ENCODE measurements around the gene WDR59. TPM values are rescaled to one million over a fixed set of nuclear protein-coding genes. Genes with fewer than 3 reads are reported as not detected.

WDR59 gene
- total and polyA plus RNA-seq, 2 donors (not counting 3 experiments of a cell fraction or from before 2014, with no cell fraction given): 51.1 to 60.0 TPM

- Histone ChIP-seq H4K20me1 (replicated peaks; ENCODE audit: control insufficient read depth, extremely low read depth, insufficient read depth, low read length) (no peaks in the 10 kb centered on the region), H3K4me3 (replicated peaks in 1 of 3; ENCODE audit: insufficient read depth in 1 of 3, low read depth in 1 of 3, low read length in 3 of 3) (no peak overlapping the region), H3K27me3 (ENCODE audit: control insufficient read depth in 2 of 2, insufficient read depth in 2 of 2, low read length in 2 of 2) (peaks cover 0 to 3% of the 10 kb centered on the region in 2 experiments), H3K9ac (replicated peaks; ENCODE audit: extremely low read depth, insufficient read depth, low read length) (no peak overlapping the region), H3K9me1 (replicated peaks; ENCODE audit: control insufficient read depth, extremely low read depth, insufficient read depth, low read length) (no peaks in the 10 kb centered on the region), H3K79me2 (ENCODE audit: control insufficient read depth, insufficient read depth, low read length) (no peaks in the 10 kb centered on the region), H2AFZ (ENCODE audit: low read depth, low read length) (no peak overlapping the region), H3K27ac (ENCODE audit: insufficient read depth, low read depth, low read length) (no peak overlapping the region), H3K9me3 (replicated peaks; ENCODE audit: control insufficient read depth, insufficient read depth, low read length) (no peaks in the 10 kb centered on the region), H3K4me1 (ENCODE audit: control insufficient read depth, extremely low read depth, insufficient read depth, low read length) (no peaks in the 10 kb centered on the region), H3K4me2 (ENCODE audit: insufficient read depth, low read length) (no peak overlapping the region), H3K36me3 (ENCODE audit: control insufficient read depth in 2 of 2, extremely low read depth in 1 of 2, insufficient read depth in 2 of 2, low read length in 2 of 2) (no peaks in the 10 kb centered on the region)
- POLR2A ChIA-PET: interaction anchor here (0.7 kb wide), 1 partner anchor 10 kb away, joined by 3 read pairs; no protein-coding TSS in a partner anchor
- DNase-seq (ENCODE audit: low read depth, low spot score) (peak; percentile 32), FAIRE-seq (no peak)
- BruUV-seq (replicated peaks): no TSS peak
- intact Hi-C loops (cut with micrococcal nuclease): no loop called here
- CTCF ChIA-PET: interaction anchor here (0.8 to 2.1 kb wide), 3 partner anchors 16 to 26 kb away, joined by 3 to 13 read pairs (median 3); no protein-coding TSS in a partner anchor
- dilution Hi-C loops (cut with MboI; ENCODE audit: extremely low pct_ligation_motif_present, low sequenced_read_pairs): no loop called here
- no peak for TF ChIP-seq GATA2 (IDR thresholded peaks at IDR 0.05; ENCODE audit: insufficient read depth, insufficient read length, low read depth, low read length)
- TF ChIP-seq MAX (IDR thresholded peaks at IDR 0.05; ENCODE audit: insufficient read depth, insufficient read length): no peak
- no peak for TF ChIP-seq MYC (IDR thresholded peaks at IDR 0.05; ENCODE audit: low read depth, low read length)
- TF ChIP-seq POLR2AphosphoS5 (IDR thresholded peaks at IDR 0.05; ENCODE audit: insufficient read depth, low read depth, low read length): no peak
- no peak for TF ChIP-seq FOS (IDR thresholded peaks at IDR 0.05; ENCODE audit: borderline replicate concordance, insufficient read depth, low read length)
- no peak for TF ChIP-seq EZH2 (IDR thresholded peaks at IDR 0.05; ENCODE audit: borderline replicate concordance, low read depth, low read length, severe bottlenecking)
- no peak for TF ChIP-seq JUN (IDR thresholded peaks at IDR 0.05; ENCODE audit: borderline replicate concordance, insufficient read depth, insufficient read length, low read depth)
- no peak for TF ChIP-seq POLR2A (IDR thresholded peaks at IDR 0.05; ENCODE audit: low read depth, low read length)
- TF ChIP-seq, protein P1, sequence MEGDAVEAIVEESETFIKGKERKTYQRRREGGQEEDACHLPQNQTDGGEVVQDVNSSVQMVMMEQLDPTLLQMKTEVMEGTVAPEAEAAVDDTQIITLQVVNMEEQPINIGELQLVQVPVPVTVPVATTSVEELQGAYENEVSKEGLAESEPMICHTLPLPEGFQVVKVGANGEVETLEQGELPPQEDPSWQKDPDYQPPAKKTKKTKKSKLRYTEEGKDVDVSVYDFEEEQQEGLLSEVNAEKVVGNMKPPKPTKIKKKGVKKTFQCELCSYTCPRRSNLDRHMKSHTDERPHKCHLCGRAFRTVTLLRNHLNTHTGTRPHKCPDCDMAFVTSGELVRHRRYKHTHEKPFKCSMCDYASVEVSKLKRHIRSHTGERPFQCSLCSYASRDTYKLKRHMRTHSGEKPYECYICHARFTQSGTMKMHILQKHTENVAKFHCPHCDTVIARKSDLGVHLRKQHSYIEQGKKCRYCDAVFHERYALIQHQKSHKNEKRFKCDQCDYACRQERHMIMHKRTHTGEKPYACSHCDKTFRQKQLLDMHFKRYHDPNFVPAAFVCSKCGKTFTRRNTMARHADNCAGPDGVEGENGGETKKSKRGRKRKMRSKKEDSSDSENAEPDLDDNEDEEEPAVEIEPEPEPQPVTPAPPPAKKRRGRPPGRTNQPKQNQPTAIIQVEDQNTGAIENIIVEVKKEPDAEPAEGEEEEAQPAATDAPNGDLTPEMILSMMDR (IDR thresholded peaks at IDR 0.05; ENCODE audit: extremely low read depth in 1 of 2, insufficient read depth in 1 of 2, low read depth in 1 of 2, low read length in 2 of 2): no peak
Observed at GRCh38 chr16:74837056-74837455, 147.9 kb downstream of the WDR59 start.
